Measurements from ENCODE around the gene CD74. TPM values are rescaled to one million over a fixed set of nuclear protein-coding genes. Genes with fewer than 3 reads are reported as not detected.
"Not testable (repeated sequence)": the region's sequence is repeated elsewhere in the genome, so short reads cannot be mapped to it uniquely, and the experiment has no call there.

Gene CD74
- polyA plus RNA-seq, 3 donors: 215 to 372 (median 259) TPM

DNA sequence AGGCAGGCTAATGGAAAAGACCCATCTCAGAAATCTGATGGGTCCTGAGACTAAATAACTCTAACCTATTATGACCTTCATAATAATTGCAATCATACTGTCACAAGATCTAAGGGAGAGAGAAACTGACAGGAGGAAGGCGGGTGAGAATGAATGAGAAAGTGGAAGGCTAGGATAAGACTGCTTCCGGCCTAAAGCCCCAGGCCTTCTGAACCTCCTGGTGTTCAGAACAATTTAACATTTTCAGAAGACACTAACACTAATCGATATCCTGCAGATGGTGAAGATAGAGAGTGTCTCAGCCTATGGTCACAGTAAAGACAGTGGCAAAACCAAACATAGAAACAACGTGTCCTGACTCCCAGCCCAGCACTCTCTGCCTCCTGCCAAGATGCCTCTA lies 35.6 kb upstream of the CD74 start:
- DNase-seq (ENCODE audit: extremely low read depth in 1 of 11, low read depth in 9 of 11, low spot score in 4 of 11): no peak

DNA sequence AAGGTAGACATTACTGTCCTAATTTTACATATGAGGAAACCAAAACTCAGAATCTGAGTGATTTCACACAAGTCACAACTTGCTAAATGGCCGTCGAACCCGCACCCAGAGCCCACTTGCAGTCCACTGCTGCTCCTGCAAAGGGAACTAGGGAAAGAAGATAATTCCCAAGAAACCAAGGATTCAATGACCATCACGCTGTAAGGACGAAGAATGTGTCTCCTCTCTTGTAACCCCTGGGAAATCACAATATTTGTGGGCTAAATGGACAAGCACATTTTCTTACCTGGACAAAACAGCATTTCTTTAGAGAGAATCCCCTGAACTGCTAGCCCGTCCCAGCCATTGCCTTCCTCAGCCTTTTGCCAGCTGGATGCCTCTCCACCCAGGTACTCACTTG lies 34.5 kb upstream of the CD74 start:
- no peak for DNase-seq (ENCODE audit: extremely low read depth in 1 of 11, low read depth in 9 of 11, low spot score in 4 of 11)

DNA sequence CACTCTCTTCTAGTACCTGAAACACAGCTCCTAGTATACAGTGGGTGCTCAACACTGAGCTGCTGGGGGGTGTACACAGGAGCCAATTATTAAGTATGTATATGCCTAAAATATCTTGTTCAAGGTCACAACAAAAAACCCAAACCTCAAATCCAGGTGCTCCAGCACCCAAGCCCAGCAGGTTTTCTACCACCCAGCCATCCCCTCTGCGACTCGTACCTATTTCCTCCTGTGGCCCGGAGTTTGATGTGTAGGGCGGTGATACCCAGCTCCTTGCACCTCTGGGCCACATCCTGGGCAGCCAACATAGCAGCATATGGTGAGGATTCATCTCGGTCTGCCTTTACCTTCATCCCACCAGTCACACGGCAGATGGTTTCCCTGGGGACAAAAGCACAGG lies 33.9 kb upstream of the CD74 start:
- no peak for DNase-seq (ENCODE audit: extremely low read depth in 1 of 11, low read depth in 9 of 11, low spot score in 4 of 11)

DNA sequence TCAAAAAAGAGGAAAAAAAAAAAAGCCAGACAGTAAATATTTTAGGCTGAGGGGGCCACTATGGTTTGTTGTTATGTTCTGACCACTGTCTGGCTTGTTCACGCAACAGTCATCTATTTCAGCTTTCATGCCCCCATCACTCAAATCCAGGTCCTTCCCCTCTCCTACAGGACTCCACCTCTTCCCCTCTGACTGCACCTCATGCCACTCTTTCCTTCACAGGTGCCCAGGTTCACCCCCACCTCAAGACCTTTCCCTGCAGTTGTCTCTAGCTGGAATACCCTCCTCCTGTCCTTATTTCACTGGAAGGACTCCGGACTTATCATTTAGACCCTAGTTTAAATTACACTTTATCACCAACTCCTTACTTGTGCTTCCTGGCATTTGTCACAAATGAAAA lies 33.4 kb upstream of the CD74 start:
- no peak for DNase-seq (ENCODE audit: extremely low read depth in 1 of 11, low read depth in 9 of 11, low spot score in 4 of 11)

DNA sequence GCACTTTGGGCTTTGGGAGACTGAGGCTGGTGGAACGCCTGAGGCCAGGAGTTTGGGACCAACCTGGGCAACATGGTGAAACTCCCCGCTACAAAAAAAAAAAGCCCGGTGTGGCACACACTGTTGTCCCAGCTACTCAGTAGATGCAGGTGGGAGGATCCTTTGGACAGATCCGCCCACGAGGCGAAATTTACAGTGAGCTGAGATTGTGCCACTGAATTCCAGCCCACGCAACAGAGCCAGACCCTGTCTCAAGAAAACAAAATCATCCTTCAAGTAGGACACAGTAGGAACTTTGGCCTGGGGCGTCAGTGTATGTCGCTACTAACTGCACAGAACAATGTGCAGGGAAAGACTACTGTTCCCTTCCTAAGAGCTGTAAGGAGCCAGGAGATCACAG lies 32.1 kb upstream of the CD74 start:
- no peak for DNase-seq (ENCODE audit: extremely low read depth in 1 of 11, low read depth in 9 of 11, low spot score in 4 of 11)

DNA sequence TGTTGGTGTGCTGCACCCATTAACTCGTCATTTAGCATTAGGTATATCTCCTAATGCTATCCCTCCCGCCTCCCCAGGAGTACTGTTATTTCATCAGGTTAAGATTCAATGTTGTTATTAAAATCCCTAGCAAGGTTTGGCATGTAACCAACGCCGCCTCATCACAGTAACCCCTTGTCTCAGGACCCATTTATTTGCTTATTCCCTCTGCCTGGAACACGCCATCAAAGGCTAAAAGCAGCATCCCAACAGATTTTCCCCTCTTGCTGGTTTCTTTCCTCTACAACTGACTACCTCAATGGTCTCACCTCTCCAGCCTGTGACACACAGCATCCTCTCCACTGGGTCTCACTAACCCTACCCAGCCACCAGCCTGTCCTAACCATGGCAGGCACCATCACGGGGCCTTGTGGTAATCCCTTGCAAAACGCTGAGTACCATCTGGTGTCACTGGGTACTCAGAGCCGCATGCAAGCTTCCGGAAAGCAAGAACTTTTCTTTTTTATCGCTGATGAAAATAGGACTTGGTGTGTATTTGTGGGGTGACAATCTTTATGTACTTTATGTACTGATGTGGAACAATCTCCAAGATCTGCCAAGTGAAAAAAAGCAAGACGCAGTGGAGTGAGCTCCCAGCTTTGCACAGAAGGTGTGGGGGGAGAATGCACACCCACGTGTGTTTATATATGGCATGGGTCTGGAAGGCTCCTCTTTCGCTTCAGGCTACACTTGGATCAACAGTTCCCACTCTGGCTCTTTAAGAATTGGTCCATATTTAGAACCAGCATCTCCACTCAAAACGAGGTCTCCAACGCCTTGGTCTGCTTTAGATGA lies 30.7 kb upstream of the CD74 start:
- DNase-seq (ENCODE audit: extremely low read depth in 1 of 11, low read depth in 9 of 11, low spot score in 4 of 11): no peak

DNA sequence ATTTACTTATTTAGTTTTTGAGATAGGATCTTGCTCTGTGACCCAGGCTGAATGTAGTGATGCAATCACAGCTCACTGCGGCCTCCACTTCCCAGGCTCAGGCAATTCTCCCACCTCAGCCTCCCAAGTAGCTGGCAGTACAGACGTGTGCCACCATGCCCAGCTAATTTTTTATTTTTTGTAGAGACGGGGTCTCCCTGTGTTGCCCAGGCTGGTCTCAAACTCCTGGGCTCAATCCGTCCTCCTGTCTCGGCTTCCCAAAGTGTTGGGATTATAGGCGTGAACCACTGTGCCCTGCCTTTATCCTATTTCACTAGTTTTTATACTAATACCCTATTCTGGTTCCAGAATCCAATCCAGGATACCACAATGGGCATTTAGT lies 30.0 kb upstream of the CD74 start:
- no peak for DNase-seq (ENCODE audit: extremely low read depth in 1 of 11, low read depth in 9 of 11, low spot score in 4 of 11)

DNA sequence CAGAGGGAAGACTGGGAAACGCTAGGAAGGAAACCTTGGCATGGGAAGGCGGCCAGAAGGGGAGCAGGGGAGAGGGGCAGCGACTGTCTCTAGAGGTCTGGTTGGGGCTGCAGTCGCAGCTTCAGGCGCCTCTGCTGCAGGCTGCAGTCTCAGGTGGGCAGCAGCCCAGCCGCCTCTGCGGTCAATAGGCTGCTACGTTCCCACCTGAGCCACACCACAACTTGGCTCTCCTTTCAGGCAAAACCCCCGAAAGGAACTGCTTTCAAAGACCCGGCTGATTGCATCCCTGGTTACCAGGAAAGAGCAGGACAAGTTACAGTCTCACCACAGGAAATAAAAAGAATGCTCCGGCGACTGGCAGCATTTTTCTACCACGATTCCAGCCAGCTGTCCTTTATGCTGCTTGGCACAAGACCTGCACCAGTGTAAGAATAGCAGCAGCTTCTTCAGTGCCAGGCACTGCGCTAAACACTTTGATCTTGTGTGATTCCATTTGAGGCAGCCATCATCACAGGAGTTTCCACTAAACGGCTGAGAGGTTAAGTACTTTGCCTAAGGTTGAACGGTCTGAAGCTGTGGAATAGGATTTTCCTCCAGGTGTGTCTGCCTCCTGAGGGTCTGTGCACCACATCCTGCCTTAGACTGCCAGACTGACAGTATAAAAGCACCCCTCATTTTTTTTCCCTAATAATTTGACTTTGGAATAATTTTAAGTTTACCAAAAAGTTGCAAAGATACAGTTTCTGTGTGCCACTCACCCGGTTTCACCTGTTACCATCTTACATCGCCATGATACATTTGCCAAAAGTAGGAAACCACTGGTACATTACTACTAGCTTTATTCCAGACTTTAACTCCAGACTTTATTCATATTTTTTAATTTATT lies 29.3 kb upstream of the CD74 start:
- DNase-seq (ENCODE audit: extremely low read depth in 1 of 11, low read depth in 9 of 11, low spot score in 4 of 11): no peak

DNA sequence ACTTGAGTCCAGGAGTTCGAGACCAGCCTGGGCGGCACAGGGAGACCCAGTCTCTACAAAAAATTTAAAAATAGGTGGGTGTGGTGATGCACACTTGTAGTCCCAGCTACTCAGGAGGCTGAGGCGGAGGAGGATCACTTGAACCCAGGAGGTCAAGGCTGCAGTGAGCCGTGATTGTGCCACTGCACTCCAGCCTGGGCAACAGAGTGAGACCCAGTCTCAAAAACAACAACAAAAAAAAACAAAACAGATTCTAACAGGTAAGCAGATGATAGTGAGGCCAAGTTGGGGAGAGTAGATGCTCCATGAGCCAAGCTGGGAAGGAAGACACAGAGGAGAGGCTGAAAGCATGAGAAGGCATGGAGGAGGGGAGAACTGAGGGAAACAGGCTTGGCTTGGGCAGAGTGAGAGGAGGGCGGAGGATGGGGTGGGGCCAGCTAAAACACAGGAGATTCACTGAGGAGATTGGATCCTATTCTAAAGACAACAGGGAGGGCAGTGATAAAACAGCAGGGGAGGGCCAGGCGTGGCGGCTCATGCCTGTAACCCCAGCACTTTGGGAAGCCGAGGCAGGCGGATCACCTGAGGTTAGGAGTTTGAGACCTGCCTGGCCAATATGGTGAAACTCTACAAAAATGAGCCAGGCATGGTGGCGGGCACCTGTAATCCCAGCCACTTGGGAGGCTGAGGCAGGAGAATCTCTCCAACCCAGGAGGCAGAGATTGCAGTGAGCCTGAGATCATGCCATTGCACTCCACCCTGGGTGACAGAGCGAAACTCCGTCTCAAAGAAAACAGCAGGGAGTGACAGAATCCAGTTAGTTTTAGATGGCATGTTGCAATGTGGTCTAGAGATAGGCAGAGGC lies 28.5 kb upstream of the CD74 start:
- no peak for DNase-seq (ENCODE audit: extremely low read depth in 1 of 11, low read depth in 9 of 11, low spot score in 4 of 11)

DNA sequence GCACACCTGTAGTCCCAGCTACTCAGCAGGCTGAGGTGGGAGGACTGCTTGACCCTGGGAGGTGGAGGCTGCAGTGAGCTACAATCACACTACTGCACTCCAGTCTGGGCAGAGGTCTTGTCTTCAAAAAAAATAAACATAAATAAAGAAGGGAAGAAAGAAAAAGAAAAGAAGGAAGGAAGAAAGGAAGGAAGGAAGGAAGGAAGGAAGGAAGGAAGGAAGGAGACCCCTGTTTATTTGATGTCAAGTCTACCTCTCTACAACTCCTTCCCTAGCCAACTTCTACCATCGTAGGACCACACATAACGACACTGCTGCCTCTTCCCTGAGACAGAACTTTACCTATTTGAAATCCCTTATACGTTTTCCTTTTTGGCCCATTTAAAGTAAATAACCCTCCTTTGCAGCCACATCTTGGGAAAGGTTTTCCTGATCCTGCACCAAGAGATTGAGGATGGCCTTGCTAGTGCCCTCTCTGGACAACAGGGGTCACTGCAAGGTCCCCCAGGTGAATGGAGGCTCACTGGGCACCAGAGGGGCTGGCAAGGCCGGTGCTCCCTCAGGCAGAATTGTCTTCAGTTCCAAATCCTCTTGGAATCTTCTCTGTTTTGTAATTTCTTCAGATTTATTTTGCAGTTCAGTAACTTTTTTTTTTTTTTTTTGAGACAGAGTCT lies 26.3 kb upstream of the CD74 start:
- no peak for DNase-seq (ENCODE audit: extremely low read depth in 1 of 11, low read depth in 9 of 11, low spot score in 4 of 11)

DNA sequence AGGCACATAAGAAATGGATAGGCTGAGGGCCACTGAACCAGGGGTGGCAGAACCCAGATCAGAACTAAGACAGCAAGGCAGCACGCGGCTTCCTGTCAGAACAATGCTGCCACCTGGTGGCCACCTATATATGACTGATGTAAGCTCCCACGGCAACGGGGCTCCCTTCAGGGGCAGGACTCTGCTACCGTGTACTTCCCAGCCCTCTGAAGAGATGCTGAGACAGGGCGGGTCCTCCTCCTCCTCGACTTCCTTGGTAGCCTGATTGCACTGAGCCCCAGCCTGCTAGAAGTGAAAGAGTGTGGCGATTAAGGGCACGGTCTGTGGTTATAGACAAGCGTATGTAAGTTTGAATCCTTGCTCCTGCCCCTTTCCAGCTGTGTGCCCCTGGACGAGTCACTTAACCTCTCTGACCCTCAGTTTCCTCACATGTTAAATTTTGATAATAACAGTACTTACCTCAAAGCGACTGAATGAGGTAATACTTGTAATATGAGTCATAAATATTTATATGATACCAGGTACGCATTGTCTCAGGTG lies 23.5 kb upstream of the CD74 start:
- DNase-seq (ENCODE audit: extremely low read depth in 1 of 11, low read depth in 9 of 11, low spot score in 4 of 11): peak in 10 of 11 donors; percentile 62 to 80 (median 70)

DNA sequence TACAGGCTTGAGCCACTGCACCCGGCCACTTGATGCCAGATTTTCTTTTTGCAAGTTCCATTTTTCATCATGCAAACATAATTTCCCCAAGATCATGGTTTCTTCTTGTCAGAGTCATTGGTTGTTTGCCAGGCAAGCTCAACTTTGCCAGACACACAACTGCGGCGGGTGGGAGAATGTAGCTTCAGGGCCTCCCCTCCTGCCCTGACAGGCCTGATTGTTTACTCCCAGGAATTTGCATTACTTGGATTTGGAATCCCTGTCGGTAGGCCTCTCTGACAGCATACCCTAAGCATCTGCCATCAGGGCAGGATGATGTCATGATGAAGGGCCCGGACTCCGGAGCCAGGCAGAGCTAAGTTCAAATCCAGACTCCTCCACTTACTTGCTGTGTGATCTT lies 21.8 kb upstream of the CD74 start:
- no peak for DNase-seq (ENCODE audit: extremely low read depth in 1 of 11, low read depth in 9 of 11, low spot score in 4 of 11)

DNA sequence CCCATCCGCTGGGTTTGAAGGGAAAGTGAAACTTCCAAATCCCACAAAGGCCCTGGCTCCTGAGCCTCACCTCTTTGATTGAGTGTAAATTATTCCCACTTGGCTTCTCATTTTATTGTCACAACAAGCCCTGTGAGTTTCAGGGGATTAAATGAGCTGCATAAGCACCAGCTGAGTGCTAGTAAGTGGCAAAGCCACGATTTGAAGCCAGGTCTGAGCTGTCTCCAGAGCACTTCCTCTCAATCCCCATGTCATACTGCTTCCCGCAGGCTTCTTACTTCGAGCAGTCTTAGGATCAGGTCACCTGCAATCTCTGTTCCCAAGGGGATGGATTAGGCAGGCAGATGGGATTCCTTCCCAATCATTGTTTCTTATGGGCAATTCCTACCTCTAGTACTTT lies 18.9 kb upstream of the CD74 start:
- DNase-seq (ENCODE audit: extremely low read depth in 1 of 11, low read depth in 9 of 11, low spot score in 4 of 11): no peak

DNA sequence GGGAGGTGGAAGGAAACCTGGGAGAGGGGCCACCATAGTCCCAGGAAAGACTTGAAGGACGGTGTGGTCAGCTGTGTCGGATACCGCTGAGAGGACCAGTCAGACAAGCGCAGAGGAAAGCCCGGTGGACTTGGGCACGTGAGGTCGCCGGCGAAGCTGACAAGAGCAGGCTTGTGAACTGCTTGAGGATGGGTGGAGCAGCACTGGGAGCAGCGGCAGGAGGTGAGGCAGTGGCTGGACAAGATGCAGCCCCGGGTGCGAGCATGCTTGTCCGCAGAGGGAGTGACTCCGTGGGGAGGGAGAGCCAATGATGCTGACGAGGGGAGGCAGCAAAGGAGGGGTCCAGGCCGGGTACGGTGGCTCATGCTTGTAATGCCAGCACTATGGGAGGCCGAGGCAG lies 18.3 kb upstream of the CD74 start:
- no peak for DNase-seq (ENCODE audit: extremely low read depth in 1 of 11, low read depth in 9 of 11, low spot score in 4 of 11)

DNA sequence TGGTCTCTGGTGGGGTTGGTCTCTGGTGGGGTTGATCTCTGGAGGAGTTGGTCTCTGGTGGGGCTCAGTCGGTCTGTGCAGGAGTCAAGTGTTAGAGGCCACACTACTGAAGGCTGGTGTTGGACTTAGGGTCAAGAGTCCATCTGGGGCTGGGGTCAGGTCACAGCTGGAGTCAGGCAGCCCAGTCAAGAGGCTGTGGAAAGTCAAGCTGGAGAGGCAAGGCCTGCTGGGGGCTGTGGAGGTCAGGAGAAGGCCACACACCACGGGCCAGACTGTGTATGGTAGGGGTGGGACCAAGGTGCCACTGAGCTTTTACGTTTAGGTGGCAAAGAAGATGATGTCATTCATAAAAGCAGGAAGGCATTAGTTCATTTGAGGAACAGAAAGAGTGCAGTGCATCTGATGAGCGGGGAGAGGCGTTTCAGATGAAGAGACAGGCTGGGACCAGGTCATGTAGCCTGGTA lies 16.7 kb upstream of the CD74 start:
- no peak for DNase-seq (ENCODE audit: extremely low read depth in 1 of 11, low read depth in 9 of 11, low spot score in 4 of 11)

DNA sequence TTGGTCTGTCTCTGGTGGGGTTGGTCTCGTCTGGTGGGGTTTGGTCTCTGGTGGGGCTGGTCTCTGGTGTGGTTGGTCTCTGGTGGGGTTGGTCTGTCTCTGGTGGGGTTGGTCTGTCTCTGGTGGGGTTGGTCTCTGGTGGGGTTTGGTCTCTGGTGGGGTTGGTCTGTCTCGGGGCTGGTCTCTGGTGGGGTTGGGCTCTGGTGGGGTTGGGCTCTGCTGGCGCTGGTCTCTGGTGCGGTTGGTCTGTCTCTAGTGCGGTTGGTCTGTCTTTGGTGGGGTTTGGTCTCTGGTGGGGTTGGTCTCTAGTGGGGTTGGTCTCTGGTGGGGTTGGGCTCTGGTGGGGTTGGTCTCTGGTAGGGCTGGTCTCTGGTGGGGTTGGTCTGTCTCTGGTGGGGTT lies 16.3 kb upstream of the CD74 start:
- DNase-seq (ENCODE audit: extremely low read depth in 1 of 11, low read depth in 9 of 11, low spot score in 4 of 11): no peak

DNA sequence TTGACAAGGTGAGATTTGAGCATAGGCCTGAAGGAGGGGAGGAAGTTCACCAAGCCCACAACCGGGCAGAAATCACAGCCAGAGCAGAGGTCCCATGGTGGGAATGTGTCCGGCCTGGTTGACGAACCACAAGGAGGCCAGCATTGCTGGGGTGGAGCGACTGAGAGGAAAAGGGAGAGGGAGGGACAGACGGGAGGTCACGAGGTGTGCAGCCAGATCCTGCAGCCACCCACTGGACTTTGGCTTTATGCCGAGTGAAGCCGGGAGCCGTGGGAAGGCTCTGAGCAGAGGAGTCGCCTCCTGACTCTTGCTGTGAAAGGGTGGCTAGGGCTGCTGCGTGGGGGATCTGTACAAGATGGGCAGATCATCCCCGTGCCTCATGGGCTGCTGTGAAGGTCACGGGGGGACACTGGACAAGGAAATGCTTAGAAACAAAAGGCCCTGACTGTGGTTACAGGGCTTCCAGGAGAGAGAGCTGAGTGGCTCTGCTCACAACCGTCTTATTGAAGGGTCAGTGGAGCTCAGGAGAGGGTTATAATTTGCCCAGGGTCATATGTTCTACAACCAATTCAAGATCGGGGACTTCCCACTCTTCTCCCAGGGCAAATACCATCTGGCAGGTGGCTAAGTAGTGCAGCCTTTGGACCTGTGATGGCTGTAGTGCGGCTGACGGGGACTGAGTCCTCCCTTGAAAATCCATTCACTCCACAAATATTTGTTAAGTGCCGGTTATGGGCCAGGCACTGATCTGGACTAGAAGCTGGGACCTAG lies 15.6 kb upstream of the CD74 start:
- no peak for DNase-seq (ENCODE audit: extremely low read depth in 1 of 11, low read depth in 9 of 11, low spot score in 4 of 11)

DNA sequence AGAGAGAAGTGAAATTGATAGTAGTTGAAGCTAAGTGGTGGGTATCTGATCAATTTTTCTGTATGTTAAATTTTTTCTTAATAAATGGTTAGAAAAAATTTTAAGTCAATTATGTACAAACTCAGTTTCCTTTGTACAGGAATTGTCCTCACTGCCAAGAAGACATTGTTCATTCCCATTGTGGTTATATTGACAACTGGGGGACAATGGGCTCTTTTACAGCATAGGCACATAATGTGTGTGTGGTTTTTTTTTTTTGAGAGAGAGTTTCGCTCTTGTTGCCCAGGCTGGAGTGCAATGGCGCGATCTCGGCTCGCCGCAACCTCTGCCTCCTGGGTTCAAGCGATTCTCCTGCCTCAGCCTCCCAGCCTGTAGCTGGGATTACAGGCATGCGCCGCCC lies 13.5 kb upstream of the CD74 start:
- DNase-seq (ENCODE audit: extremely low read depth in 1 of 11, low read depth in 9 of 11, low spot score in 4 of 11): not testable (repeated sequence)

Data from renal cortex interstitium (tissue), 11 donors.